Ovary (tissue), 9 donors: ENCODE results near the gene PANK1. TPM values are rescaled to one million over a fixed set of nuclear protein-coding genes. Genes with fewer than 3 reads are reported as not detected.
A peak's percentile ranks its signal among the peaks of the same experiment; 100 is the strongest.

Source experiments
- DNase-seq, 5 donors: peaks; one replicate each; pipeline ENCODE4 v3.0.0-alpha.2; 2019 to 2020
- H3K27ac ChIP-seq, 2 donors: fragments of 200-600 bp; one replicate each; pipeline versions ENCODE4 v1.5.1 to v1.8.0; 2019 to 2022
- H3K27me3 ChIP-seq: fragments of 200-600 bp; one replicate; pipeline ENCODE4 v1.8.0; 2022
- H3K36me3 ChIP-seq: fragments of 200-600 bp; sonication (generic); one replicate; pipeline ENCODE4 v1.5.1; 2019
- H3K4me1 ChIP-seq: one replicate; pipeline ENCODE4 v1.8.1; 2013; ENCODE audit warnings: mild to moderate bottlenecking, moderate library complexity; ENCODE audit not compliant: insufficient read depth
- H3K4me3 ChIP-seq: fragments of 200-600 bp; sonication (generic); one replicate; pipeline ENCODE4 v1.5.1; 2017
- H3K9me3 ChIP-seq, 2 donors: fragments of 200-600 bp in 1 of 2; sonication (generic) in 1 of 2; one replicate each; pipeline versions ENCODE4 v1.5.1 to v1.8.1; 2013 to 2019; ENCODE audit warnings: mild to moderate bottlenecking in 1 of 2, moderate library complexity in 1 of 2
- EP300 ChIP-seq: sonication (generic); formaldehyde crosslinking; IDR thresholded peaks from one replicate; pipeline ENCODE4 v1.6.1; 2017; ENCODE audit warnings: antibody characterized with exemption
- POLR2A ChIP-seq: fragments of 450-650 bp; IDR thresholded peaks from one replicate; pipeline ENCODE4 v1.6.1; 2017; ENCODE audit warnings: antibody characterized with exemption, mild to moderate bottlenecking, moderate library complexity
- WGBS, 3 donors: extraction: QIAGEN DNeasy Blood & Tissue Kit in 1 of 3; methylation state at CpG; one replicate each; pipeline versions ENCODE4 v1.1.5 to v1.1.7; 2013 to 2017; 5-methylcytosine and 5-hydroxymethylcytosine counted together
- intact Hi-C, 4 donors: fragments of 100-400 bp; cut with DNase I; formaldehyde crosslinking; loops; one replicate each; pipeline versions ENCODE4 v1.11.0 to v1.15.1; 2022 to 2023
- microRNA counts: library from miRNA; unstranded; fragments of <30 nt; microRNA quantifications from one replicate; lab custom pipeline; 2016
- microRNA-seq, 3 donors: library from miRNA; unstranded; fragments of <30 nt; microRNA quantifications; one replicate each; pipeline versions ENCODE4 to v1.2.0, GENCODE V29; 2019 to 2020
- polyA plus RNA-seq, 2 donors: library from polyadenylated mRNA; stranded (reverse); fragments of 200-250 nt in 1 of 2; fragments of 350-450 nt in 1 of 2; fragmentation: Illumina TruSeq in 1 of 2; extraction: RNeasy Lipid Tissue Mini Kit (QIAGEN cat#74804) in 1 of 2; gene quantifications; one replicate each; pipeline ENCODE4 v1.2.3, GENCODE V29; 2013 to 2014
- small RNA-seq: library from RNA; depleted of rRNA; stranded (forward); fragments of <200 nt; gene quantifications from one replicate; pipeline ENCODE3, GENCODE V24; 2016
- total RNA-seq, 7 donors: library from RNA; depleted of rRNA in 2 of 7; stranded (reverse); fragments of >200 nt in 2 of 7; fragmentation: NEBNext Ultra II Directional in 3 of 7; extraction: Animal tissue kit (Norgen Biotek cat#: 25700) in 3 of 7; gene quantifications; one replicate each; pipeline versions ENCODE4 v1.1.0 to v1.2.4, GENCODE V29; 2016 to 2023
- TF ChIP-seq, protein P1 (sequence below), 3 donors: fragments of 450-650 bp in 2 of 3; fragments of 200-600 bp in 1 of 3; IDR thresholded peaks; one replicate each; pipeline versions ENCODE4 v1.5.1 to v1.8.0; 2016 to 2022; ENCODE audit warnings: antibody characterized with exemption in 3 of 3, mild to moderate bottlenecking in 1 of 3
- donor health status: DM: no; HTN: no; CAD: no; lungs with moderate emphysema.
- donor health status: DM: no; HTN: no; CAD: no.
- donor health status: Bipolar disorder and iron deficiency.
- donor health status: DM: yes; HTN: yes; CAD: no.
- donor health status: DM: no; HTN: no; CAD: no.
- donor health status: DM: yes; HTN: yes; CAD: no.

The PANK1 gene
- total and polyA plus RNA-seq, 9 donors, result 1.7 to 6.2 (median 4.5) TPM

- H3K9me3 ChIP-seq, result no peaks in the 10 kb centered on the region
- peak; percentile 17 to 71 (median 28) for DNase-seq
- H3K27me3 ChIP-seq, result no peaks in the 10 kb centered on the region
- 1% methylated on average over 63 to 87 of the region's 87 CpGs for WGBS, 3 donors
- H3K4me1 ChIP-seq, result peaks cover 3% of the 10 kb centered on the region
- intact Hi-C loops, result no loop called here
- no peak within 1 kb of the TSS for H3K27ac ChIP-seq
- H3K4me3 ChIP-seq, result peak within 1 kb of the TSS; percentile 29
- TF ChIP-seq POLR2A, result no peak
- TF ChIP-seq, protein P1, sequence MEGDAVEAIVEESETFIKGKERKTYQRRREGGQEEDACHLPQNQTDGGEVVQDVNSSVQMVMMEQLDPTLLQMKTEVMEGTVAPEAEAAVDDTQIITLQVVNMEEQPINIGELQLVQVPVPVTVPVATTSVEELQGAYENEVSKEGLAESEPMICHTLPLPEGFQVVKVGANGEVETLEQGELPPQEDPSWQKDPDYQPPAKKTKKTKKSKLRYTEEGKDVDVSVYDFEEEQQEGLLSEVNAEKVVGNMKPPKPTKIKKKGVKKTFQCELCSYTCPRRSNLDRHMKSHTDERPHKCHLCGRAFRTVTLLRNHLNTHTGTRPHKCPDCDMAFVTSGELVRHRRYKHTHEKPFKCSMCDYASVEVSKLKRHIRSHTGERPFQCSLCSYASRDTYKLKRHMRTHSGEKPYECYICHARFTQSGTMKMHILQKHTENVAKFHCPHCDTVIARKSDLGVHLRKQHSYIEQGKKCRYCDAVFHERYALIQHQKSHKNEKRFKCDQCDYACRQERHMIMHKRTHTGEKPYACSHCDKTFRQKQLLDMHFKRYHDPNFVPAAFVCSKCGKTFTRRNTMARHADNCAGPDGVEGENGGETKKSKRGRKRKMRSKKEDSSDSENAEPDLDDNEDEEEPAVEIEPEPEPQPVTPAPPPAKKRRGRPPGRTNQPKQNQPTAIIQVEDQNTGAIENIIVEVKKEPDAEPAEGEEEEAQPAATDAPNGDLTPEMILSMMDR (IDR thresholded peaks at IDR 0.05), result no peak
- TF ChIP-seq EP300, result no peak
- no peaks in the 10 kb centered on the region for H3K36me3 ChIP-seq
Measured at GRCh38 chr10:89535171-89536012, 109.7 kb downstream of the PANK1 start, which contains the start of gene SLC16A12. Gene SLC16A12 (minus strand): TSS chr10:89535594. CDS start chr10:89462578, 73,016 bp downstream.

DNA sequence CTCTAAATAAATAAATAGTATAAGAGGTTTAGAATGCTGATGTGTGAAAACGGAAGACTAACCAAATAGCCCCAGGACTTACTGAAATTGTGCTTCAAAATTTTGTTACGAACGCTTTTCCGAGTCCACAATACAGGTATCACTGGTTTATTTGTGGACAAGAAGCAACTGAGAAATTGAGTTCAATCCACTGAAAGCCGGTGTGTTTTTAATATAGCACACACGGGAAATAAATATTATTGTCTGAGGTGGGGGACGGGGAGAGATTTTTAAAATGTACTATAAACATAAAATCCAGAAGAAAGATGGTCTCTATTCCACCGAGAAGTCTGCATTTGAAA, 110.2 kb downstream of the PANK1 start:
- no peak overlapping the region for H3K4me3 ChIP-seq
- H3K27ac ChIP-seq, result no peak overlapping the region
- intact Hi-C loops, result no loop called here
- no peak for DNase-seq
- no peaks in the 10 kb centered on the region for H3K9me3 ChIP-seq
- no peak for TF ChIP-seq EP300
- TF ChIP-seq, protein P1 (IDR thresholded peaks at IDR 0.05), result no peak
- TF ChIP-seq POLR2A, result no peak
- H3K4me1 ChIP-seq, result peaks cover 3% of the 10 kb centered on the region
- no peaks in the 10 kb centered on the region for H3K27me3 ChIP-seq
- 12 to 25% (median 17%) methylated on average over 8 of the region's 8 CpGs for WGBS, 3 donors
- H3K36me3 ChIP-seq, result no peaks in the 10 kb centered on the region

MicroRNAs encoded within 50 kb of the gene (microRNA counts, 767-probe panel; counts per million panel counts)
- 3,511 counts per million, percentile 87 among the panel's probes with 10 or more counts for microRNA hsa-miR-107 (lab: Ali Mortazavi, UCI)

Small RNA genes within 50 kb of the gene (microRNA-seq; reads per million reads assigned to microRNA genes)
- 80.0 to 144 (median 84.8) reads per million in 3 donors for gene MIR107

Small RNA genes within 50 kb of the gene (small RNA-seq; reads per million reads assigned to genes)
- 1.00 reads per million, percentile 57 among the genes with 10 or more reads in this experiment for gene MIR107

Other genes starting within 250 kb of the PANK1 start
- gene IFIT5, start 230.7 kb downstream of the PANK1 start, total RNA-seq, result 10 to 100 TPM in 6 of 7 donors, 1 to 10 TPM in 1; 8.7 to 22.0 (median 17.4) TPM
- gene IFIT5, start 230.7 kb downstream of the PANK1 start, polyA plus RNA-seq, result 10 to 100 TPM; 10.6 TPM
- gene SLC16A12, start 109.6 kb downstream of the PANK1 start, total RNA-seq, result 1 to 10 TPM in 4 of 7 donors, under 1 TPM in 3; 0.05 to 4.7 (median 1.1) TPM
- 1 to 10 TPM in 1 of 2 donors, under 1 TPM in 1; 0.40 to 1.2 TPM for gene SLC16A12, start 109.6 kb downstream of the PANK1 start, polyA plus RNA-seq
- 1 to 10 TPM; 2.6 to 9.3 (median 6.3) TPM for gene KIF20B, start 56.3 kb upstream of the PANK1 start, total RNA-seq
- gene KIF20B, start 56.3 kb upstream of the PANK1 start, polyA plus RNA-seq, result 1 to 10 TPM; 2.4 to 2.5 TPM